Transverse colon (tissue), 4 donors: ENCODE measurements around the gene RPS6KA2. TPM values are rescaled to one million over a fixed set of nuclear protein-coding genes. Genes with fewer than 3 reads are reported as not detected.

Experiments
- DNase-seq: peaks from one replicate; pipeline ENCODE4 v3.0.0-alpha.2; 2019
- H3K27ac ChIP-seq, 4 donors: fragments of 200-600 bp; sonication (generic); 2 replicates each; pipeline ENCODE4 v1.5.1; 2016 to 2018; ENCODE audit warnings: inconsistent platforms in 4 of 4
- H3K27me3 ChIP-seq: fragments of 200-600 bp; sonication (generic); 2 replicates; pipeline ENCODE4 v1.5.1; 2017; ENCODE audit warnings: inconsistent platforms
- H3K36me3 ChIP-seq, 4 donors: fragments of 200-600 bp; sonication (generic); 2 replicates each; pipeline ENCODE4 v1.5.1; 2017 to 2019; ENCODE audit warnings: inconsistent platforms in 4 of 4
- H3K4me1 ChIP-seq, 4 donors: fragments of 200-600 bp; sonication (generic); 2 replicates each; pipeline ENCODE4 v1.5.1; 2017 to 2020; ENCODE audit warnings: inconsistent platforms in 4 of 4
- H3K4me3 ChIP-seq, 4 donors: fragments of 200-600 bp; sonication (generic); 1 replicate in 1 of 4; 2 replicates in 3 of 4; pipeline versions ENCODE4 v1.5.1 to v1.6.1; 2017 to 2019; ENCODE audit warnings: inconsistent platforms in 4 of 4
- H3K9me3 ChIP-seq, 2 donors: fragments of 200-600 bp; sonication (generic); 2 replicates each; pipeline ENCODE4 v1.5.1; 2017 to 2019; ENCODE audit warnings: inconsistent platforms in 2 of 2
- EP300 ChIP-seq: sonication (generic); formaldehyde crosslinking; IDR thresholded peaks from one replicate; pipeline ENCODE4 v1.6.1; 2017; ENCODE audit warnings: antibody characterized with exemption, low read depth
- POLR2A ChIP-seq: fragments of 450-650 bp; IDR thresholded peaks from one replicate; pipeline ENCODE4 v1.6.1; 2016; ENCODE audit warnings: antibody characterized with exemption, mild to moderate bottlenecking, moderate library complexity
- POLR2AphosphoS5 ChIP-seq, 3 donors: sonication (generic); formaldehyde crosslinking; IDR thresholded peaks; one replicate each; pipeline ENCODE4 v1.6.1; 2016; ENCODE audit warnings: antibody characterized with exemption in 3 of 3
- WGBS, 2 donors: methylation state at CpG; one replicate each; pipeline ENCODE4 v1.1.5; 2018; ENCODE audit warnings: low coverage in 1 of 2; 5-methylcytosine and 5-hydroxymethylcytosine counted together
- in situ Hi-C, 4 donors: fragments of 200-750 bp; cut with MboI; loops; one replicate each; pipeline versions ENCODE4 v1.15.0 to v1.15.1; 2017; ENCODE audit warnings: low sequenced_read_pairs in 3 of 4, low pct_ligation_motif_present in 1 of 4, low pct_unique_long_range_greater_than_20kb in 1 of 4
- intact Hi-C: fragments of 100-400 bp; cut with DNase I; formaldehyde crosslinking; loops from one replicate; pipeline ENCODE4 v1.15.1; 2023; ENCODE audit warnings: low total_unique reads
- total RNA-seq, 4 donors: library from RNA; depleted of rRNA; stranded (reverse); fragments of >200 nt; gene quantifications; one replicate each; pipeline ENCODE4 v1.1.0, GENCODE V29; 2016
- TF ChIP-seq, protein P1 (sequence below), 5 experiments: fragments of 200-600 bp in 3 of 5; fragments of 450-650 bp in 2 of 5; sonication (generic) in 3 of 5; IDR thresholded peaks; 1 replicate in 2 of 5; 2 replicates in 3 of 5; pipeline ENCODE4 v1.5.1; 2016 to 2017; ENCODE audit warnings: antibody characterized with exemption in 5 of 5, inconsistent platforms in 3 of 5, mild to moderate bottlenecking in 2 of 5, moderate library complexity in 1 of 5

RPS6KA2 gene
- total RNA-seq, 4 donors from 2014 or later: 9.6 to 41.1 (median 15.4) TPM

DNA sequence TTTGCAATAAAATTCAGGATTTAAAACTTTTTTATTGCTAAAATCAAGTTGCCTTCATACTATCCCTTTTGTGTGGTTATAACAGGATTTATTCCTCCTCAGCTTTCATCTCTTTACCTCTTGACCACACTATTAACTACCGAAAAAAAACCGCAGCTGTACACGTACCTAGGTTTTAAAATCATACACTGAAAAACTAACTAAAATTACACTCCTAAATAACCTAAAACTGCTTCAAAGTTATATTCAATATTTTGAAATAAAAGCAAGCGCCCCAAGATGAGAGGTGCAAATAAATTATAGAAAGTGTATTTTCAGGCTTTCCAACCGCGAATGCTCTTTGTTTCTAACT, 245.7 kb downstream of the RPS6KA2 start:
- intact Hi-C loops: no loop called here
- H3K4me3 ChIP-seq: peak overlapping the region; percentile 72 to 95 (median 85)
- 24 to 25% methylated on average over 6 of the region's 6 CpGs for WGBS, 2 donors
- peaks cover 0 to 25% (median 8%) of the 10 kb centered on the region in 4 donors for H3K4me1 ChIP-seq
- no peaks in the 10 kb centered on the region for H3K9me3 ChIP-seq
- in situ Hi-C loops: loop anchor here in 1 of 4 donors (25.0 kb wide), 1 partner anchor 494 kb away; no protein-coding TSS in a partner anchor
- H3K27ac ChIP-seq: peak overlapping the region; percentile 96 to 99 (median 98)
- no peak for TF ChIP-seq POLR2A
- TF ChIP-seq POLR2AphosphoS5 (IDR thresholded peaks at IDR 0.05): no peak
- TF ChIP-seq EP300: no peak
- TF ChIP-seq, protein P1, sequence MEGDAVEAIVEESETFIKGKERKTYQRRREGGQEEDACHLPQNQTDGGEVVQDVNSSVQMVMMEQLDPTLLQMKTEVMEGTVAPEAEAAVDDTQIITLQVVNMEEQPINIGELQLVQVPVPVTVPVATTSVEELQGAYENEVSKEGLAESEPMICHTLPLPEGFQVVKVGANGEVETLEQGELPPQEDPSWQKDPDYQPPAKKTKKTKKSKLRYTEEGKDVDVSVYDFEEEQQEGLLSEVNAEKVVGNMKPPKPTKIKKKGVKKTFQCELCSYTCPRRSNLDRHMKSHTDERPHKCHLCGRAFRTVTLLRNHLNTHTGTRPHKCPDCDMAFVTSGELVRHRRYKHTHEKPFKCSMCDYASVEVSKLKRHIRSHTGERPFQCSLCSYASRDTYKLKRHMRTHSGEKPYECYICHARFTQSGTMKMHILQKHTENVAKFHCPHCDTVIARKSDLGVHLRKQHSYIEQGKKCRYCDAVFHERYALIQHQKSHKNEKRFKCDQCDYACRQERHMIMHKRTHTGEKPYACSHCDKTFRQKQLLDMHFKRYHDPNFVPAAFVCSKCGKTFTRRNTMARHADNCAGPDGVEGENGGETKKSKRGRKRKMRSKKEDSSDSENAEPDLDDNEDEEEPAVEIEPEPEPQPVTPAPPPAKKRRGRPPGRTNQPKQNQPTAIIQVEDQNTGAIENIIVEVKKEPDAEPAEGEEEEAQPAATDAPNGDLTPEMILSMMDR (IDR thresholded peaks at IDR 0.05): no peak
- H3K27me3 ChIP-seq: no peaks in the 10 kb centered on the region
- no peak for DNase-seq
- H3K36me3 ChIP-seq: no peaks in the 10 kb centered on the region

DNA sequence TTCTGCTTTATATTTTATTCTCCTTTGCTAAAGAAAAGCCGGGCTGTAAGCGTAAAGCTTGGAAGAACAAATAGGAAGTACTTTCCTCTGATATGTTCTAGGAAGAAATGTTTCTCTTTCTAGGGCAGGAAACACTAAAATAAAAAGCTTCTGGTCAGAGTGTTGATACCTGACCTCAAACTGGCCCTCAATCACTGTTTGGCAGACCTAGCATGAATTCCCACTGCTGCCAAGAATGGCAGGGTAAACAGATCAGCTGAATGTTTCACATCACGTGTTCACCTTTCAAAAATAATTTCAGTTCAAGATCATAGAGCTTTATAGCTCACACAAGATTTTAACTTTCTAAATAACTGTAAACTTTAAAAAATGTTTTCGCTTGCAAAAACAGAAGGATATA, 247.3 kb downstream of the RPS6KA2 start:
- Histone ChIP-seq H3K36me3 (no peaks in the 10 kb centered on the region), H3K9me3 (no peaks in the 10 kb centered on the region), H3K27me3 (no peaks in the 10 kb centered on the region), H3K4me3 (no peak overlapping the region), H3K27ac (no peak overlapping the region), H3K4me1 (peaks cover 0 to 25% (median 8%) of the 10 kb centered on the region in 4 donors)
- in situ Hi-C loops: loop anchor here in 1 of 4 donors (25.0 kb wide), 1 partner anchor 492 kb away; no protein-coding TSS in a partner anchor
- intact Hi-C loops: no loop called here
- DNase-seq: no peak
- TF ChIP-seq, protein P1 (IDR thresholded peaks at IDR 0.05): no peak
- TF ChIP-seq POLR2AphosphoS5 (IDR thresholded peaks at IDR 0.05) (no peak), EP300 (no peak)
- 82 to 90% methylated on average over 4 of the region's 4 CpGs for WGBS, 2 donors

- TF ChIP-seq POLR2AphosphoS5 (IDR thresholded peaks at IDR 0.05): no peak
- no peak for TF ChIP-seq POLR2A
- TF ChIP-seq, protein P1 (IDR thresholded peaks at IDR 0.05): no peak
- TF ChIP-seq EP300: no peak
- H3K27ac ChIP-seq: no peak overlapping the region
- intact Hi-C loops (no loop called here), in situ Hi-C loops (loop anchor here in 1 of 4 donors (25.0 kb wide), 1 partner anchor 492 kb away; no protein-coding TSS in a partner anchor)
- no peaks in the 10 kb centered on the region for H3K27me3 ChIP-seq
- no peaks in the 10 kb centered on the region for H3K9me3 ChIP-seq
- DNase-seq: no peak
- peaks cover 0 to 23% (median 6%) of the 10 kb centered on the region in 4 donors for H3K4me1 ChIP-seq
- no peaks in the 10 kb centered on the region for H3K36me3 ChIP-seq
- no peak overlapping the region for H3K4me3 ChIP-seq
- 100% methylated on average over 1 of the region's 1 CpG for WGBS, 2 donors
Measured at GRCh38 chr6:166379103-166379586, 247.9 kb downstream of the RPS6KA2 start.

DNA sequence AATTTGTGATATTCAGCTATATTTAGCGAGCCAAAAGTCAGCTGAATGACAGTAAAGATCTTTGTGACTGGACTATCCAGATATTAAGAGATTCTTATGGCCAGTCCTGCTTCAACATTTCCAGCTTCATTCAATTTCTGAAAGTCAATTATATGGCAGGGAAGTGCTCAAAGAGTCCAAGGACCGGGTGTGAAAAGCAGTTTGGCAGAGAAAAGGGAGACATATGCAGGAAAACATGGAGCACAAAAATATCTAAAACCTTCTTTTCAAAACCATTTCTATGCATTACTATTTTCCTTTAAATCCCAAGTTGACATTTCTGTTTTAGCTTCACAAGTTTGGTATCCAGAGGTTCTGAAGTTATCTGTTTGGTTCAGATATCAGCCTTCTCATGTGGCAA, 249.3 kb downstream of the RPS6KA2 start:
- no peaks in the 10 kb centered on the region for H3K9me3 ChIP-seq
- no peak for TF ChIP-seq POLR2AphosphoS5 (IDR thresholded peaks at IDR 0.05)
- TF ChIP-seq, protein P1 (IDR thresholded peaks at IDR 0.05): no peak
- no peak for TF ChIP-seq EP300
- no peak for TF ChIP-seq POLR2A
- intact Hi-C loops: no loop called here
- in situ Hi-C loops: loop anchor here in 1 of 4 donors (25.0 kb wide), 1 partner anchor 490 kb away; no protein-coding TSS in a partner anchor
- no peak overlapping the region for H3K27ac ChIP-seq
- no peak for DNase-seq
- peaks cover 0 to 20% (median 2%) of the 10 kb centered on the region in 4 donors for H3K4me1 ChIP-seq
- WGBS, 2 donors: 48 to 50% methylated on average over 2 of the region's 2 CpGs
- no peaks in the 10 kb centered on the region for H3K36me3 ChIP-seq
- no peak overlapping the region for H3K4me3 ChIP-seq
- no peaks in the 10 kb centered on the region for H3K27me3 ChIP-seq
